ENCODE results near the gene ICAM3. TPM values are rescaled to one million over a fixed set of nuclear protein-coding genes. Genes with fewer than 3 reads are reported as not detected.

ICAM3 gene
- total RNA-seq, 1 donor from 2014 or later: 8.7 TPM

DNA sequence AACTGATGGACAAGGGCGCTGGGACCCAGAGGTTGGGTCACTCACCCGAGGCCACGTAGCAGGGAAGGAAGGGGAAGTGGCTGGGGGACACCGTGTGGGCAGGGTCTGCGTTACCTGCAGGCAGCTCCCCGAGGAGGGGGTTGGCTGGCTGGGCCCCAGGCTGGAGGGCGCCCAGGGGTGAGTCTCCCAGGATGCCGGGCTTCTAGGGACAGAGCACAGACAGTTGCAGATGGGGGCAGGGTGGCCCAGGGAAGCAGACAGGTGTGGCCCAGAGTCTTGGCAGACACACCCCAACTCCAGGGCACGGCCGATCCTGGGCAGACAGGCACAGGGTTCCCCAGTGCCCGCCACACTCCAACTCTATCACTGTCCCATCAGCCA, 18.0 kb downstream of the ICAM3 start:
- no peak for DNase-seq (ENCODE audit: low read depth in 2 of 2)

DNA sequence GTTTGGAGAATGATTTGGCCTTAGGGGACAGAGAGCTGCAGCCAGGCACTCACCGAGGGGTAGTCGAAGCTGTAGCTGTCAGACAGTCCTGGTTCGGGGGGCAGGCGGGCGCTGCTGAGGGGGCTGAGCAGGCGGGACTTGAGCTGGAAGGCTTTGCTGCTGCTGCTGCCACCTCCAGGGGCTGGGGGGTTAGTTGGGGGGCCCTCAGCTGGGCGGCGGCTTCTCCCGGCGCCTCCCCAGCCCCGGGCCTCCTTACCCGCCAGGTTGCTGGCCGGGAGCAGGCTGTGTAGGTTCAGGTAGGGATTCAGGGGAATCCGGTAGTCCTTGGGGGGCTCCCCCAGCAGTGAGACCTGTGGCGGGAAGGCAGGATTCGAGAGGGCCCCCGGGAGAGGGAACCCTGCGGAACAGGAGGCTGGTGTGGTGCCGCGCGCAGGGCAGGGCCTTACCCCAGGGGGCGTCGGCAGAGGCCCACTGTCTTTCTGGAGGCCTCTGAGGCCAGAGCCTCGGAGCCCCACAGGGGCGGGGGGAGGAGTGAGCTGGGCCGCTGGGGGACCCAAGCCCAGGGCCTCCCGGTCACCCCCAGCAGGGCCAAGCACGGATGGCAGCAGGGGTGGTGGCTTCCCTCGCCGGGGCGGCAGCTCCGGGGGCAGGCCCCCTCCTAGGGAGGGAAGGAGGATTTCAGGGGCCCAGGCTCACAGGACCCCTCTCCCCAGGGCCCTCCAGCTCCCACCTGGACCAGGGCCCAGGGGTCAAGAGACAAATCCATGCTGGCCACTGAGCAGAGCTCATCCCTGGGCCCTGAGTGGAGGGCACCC, 18.6 kb downstream of the ICAM3 start:
- no peak for DNase-seq (ENCODE audit: low read depth in 2 of 2)

DNA sequence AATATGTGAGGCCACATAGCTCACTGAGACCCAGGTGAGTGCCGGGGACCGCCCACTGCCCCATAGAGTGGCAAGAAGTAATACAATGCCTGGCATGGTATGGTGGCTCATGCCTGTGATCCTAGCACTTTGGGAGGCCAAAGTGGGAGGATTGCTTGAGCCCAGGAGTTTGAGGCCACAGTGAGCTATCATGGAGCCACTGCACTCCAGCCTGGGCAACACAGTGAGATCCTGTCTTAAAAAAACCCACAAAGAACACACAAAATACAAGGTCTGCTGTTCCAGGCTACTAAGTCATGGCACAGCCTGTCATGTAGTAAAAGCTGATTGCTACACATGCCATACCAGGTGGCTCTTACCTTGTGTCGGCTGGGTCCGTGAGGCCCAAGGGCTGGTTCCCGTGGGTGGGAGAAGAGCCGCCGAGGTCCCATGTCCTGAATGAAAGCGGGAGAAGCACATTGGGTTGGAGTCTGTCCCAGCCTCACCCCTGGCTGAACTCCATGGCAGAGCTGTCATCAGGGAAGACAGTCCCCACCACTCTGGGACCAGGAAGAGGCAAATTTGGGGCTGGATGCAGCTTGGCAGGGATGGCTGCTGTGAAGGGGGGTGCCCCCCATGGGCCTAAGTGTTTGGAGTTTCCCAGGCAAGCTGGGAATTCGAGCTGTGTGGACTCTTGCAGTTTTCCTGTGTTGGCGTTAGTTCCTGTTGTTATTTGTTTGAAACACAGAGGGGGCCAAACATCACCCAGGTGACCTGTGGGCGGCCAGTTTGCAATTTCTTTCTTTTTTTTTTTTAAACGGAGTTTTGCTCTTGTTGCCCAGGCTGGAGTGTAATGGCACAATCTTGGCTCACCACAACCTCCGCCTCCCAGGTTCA, 20.4 kb downstream of the ICAM3 start:
- no peak for DNase-seq (ENCODE audit: low read depth in 2 of 2)

DNA sequence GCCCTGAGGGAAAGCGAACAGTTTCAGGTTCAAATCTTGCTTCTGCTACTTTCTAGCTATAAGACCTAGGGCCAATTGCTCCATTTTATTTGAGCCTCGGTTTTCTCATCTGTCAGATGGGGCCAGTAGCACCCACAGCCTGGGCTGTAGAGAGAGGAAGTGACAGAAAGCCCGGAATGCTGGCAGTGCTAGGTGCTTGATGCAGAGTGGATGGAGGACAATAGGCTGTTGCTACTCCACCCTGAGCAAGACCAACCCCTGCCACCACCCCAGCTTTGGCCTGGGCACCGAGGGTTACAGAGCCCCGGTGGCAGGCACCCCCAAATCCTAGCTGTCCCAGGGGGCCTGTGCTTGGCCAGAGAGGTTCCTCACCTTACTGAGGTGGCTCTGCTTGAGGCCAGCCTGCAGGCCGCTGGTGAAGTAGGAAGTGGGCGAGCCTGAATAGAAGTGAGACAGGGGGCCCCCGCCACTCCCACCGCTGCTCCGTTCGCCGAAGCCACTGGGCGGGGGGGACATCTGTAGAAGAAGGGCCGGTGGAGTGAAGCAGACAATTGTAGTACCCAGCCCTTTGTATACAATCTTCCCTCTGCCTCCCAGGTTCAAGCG, 21.5 kb downstream of the ICAM3 start:
- no peak for DNase-seq (ENCODE audit: low read depth in 2 of 2)

DNA sequence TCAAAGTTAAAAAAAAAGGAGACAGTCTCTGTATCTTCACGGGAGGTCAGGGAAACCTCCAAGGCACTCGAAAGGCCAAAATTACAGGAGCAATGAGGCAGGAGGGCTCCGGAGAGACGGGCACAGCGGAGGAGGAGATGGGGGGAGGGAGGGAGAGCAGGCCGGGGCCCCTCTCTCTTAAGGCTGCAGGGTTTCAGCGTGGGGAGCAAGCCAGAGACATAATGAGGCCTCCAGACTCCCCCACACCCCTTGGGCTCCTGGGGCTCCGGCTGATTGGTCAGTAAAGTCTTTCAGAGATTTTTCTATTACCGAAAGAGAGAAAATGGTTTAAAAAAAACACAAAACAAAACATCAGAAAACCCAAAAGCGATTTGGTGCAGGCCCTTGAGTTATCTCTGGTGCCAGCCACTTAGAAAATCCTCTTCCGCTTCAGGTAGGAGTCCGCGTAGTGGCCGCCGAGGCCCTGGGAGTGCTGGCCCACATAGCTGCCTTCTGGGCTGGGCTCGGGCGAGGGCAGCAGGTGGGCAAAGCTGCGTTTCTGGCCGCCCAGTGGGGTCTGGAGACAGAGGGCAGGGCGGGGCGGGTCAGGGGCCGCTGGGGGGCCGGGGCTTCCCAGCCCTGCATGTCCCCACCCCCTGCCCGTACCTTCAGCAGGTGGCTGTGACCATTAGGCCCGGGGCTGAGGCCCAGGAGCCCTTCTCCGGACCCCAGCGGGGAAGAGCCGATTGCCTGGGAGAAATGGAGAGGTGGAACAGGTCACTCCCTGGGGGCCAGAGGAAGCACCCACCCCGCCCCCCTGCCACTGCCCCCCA, 22.2 kb downstream of the ICAM3 start:
- no peak for DNase-seq (ENCODE audit: low read depth in 2 of 2)

DNA sequence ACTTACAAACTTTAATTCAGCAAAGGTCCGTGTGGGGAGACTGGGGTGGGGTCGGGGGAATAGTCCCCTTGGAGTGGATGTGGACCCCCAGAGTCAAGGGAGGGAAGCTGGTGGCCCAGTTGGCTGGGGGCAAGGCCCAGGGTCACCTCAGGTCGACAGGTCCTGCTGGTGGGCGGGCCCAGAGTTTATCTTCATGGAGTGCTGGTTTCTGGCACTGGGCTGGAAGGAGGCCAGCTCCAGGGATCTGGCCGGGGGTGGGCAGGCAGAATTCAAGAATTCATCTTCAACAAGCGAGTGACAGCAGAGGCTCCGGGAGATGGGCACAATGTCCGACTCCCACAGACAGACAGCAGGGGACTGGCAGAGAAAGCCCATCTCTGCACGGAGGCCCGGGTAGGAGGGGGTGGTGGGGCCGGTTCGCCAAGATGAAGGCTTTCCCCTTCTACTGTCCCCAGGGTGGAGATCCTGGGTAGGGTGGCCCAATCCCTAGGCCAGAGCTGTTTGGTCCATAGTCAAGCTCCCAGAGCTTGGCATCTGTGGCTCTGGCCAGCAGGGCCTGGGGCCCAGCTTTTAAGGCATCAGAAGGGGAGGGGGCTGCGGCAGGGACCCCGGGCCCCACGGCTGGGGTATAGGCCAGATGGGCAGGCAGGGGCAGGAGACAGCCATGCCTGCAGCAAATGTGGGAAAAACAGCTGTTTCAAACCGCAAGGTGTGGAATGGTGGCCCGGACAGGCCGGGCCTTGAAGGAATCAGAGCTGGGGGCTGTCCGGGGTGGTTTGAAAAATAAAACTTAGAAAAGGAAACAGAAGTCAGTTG, 23.0 kb downstream of the ICAM3 start:
- no peak for DNase-seq (ENCODE audit: low read depth in 2 of 2)

DNA sequence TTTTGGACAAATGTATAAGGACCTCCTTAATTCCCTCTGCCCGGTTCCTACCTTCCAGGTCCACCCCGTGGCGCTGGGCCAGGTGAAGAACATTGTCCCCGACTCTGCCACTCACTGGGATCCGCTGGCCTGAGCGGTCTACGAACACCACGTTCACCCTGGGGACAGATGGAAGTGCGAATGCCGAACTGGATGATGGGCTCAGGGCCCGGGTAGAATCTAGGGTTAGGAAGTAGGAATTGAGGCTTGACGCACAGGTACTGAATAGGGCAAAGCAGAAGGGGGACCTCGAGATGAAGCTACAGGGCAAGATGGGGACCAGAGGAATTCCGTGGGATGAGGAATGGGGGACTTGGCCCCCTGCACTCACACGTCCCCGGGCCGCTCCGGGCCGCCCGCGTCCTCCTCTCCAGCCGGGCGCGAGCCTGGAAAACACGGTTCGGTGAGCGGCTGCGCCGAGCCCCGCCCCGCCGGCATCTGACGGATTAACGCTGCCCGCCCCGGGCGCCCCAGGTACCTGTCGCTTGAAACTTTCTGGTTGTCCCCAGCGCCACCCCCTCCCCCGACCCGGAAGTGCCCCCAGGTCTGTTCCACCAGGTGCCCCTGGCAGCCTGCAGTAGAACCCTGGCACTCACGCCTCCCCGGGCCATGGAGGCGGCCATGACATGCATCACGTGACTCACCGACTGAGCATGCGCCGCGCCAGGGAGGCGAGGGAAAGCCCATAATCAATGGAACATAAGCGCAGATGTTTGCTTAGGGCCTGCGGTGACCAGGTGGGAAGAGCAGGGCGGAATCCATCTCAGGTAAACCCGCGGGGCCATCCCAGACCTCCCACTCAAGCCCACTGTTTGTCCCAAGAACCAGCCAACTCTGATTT, 23.8 kb downstream of the ICAM3 start, which contains the start of gene FDX2:
FDX2 (minus strand) TSS at position 681 of the 880 bp plus-strand sequence; CDS start at position 662, 19 bp downstream.
- DNase-seq (ENCODE audit: low read depth in 2 of 2): peak; percentile 76 to 90

DNA sequence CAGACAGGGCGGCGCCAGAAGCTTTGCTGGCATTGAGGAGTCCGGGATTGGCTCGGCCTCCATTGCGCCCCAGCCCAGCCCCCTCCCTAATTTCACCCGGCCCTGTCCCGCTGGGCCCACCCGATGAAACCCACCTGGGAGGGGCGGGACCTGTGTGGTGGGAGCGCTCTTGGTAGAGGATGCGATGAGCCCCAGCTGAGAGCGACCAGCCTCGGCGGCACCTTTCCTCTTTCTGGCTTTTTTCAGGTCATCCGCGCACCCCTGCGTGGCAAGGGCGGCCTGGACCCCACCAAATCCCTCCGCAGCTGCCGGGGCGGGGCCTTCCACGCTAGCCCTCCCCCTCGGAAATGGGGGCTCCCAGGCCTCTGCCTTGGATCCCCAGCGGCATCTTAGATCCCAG, 30.0 kb downstream of the ICAM3 start, which contains the start of gene ZGLP1:
ZGLP1 (minus strand) TSS at position 393 of the 400 bp plus-strand sequence.
- no peak for DNase-seq (ENCODE audit: low read depth in 2 of 2)

DNA sequence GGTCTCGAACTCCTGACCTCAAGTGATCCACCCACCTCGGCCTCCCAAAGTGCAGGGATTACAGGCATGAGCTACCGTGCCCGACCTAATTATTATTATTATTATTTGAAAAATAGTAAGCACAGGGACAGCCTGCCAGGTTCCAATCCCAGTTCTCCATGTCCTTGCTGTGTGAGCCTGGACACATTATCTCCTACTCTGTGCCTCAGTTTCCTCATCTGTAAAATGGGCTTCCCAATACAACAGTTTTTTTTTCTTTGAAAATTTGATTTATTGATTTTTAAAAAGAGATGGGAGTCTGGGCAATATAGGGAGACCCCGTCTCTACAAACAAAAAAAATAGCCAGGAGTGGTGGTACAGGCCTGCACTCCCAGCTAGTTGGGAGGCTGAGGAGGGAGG, 33.1 kb downstream of the ICAM3 start:
- DNase-seq (ENCODE audit: low read depth in 2 of 2): no peak

DNA sequence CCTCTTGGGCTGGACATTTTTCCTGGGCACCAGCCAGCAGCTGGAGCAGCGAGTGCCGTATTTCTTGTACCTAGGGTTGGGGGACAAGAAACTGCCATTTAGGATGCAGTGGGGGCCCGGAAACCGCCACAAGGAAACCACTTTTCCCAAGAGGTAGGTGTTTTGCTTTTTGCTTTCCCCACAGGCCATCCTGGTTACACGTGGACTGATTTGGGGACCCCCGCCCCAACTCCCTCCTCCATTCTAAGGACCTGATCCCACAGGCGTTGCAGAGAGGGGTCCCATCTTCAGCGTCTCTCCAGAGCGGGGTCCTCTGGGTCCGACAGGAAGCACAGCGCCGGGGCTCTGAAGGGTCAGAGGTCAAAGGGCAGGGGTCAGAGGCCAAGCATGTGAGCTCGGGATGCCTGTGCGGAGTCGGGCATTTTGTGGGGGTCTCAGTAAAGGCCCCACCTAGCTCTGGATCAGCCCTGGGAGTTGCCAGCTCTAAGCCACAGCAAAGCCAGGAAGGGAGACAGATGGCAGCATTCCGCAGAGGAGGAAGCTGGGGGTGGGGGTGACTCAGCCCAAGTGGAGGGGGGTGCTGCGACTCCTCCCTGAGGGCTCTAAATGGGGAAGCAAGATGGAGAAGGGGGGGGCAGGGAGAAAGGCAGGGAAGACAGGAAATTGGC, 34.2 kb downstream of the ICAM3 start:
- peak in 1 of 2 donors; percentile 45 for DNase-seq (ENCODE audit: low read depth in 2 of 2)

DNA sequence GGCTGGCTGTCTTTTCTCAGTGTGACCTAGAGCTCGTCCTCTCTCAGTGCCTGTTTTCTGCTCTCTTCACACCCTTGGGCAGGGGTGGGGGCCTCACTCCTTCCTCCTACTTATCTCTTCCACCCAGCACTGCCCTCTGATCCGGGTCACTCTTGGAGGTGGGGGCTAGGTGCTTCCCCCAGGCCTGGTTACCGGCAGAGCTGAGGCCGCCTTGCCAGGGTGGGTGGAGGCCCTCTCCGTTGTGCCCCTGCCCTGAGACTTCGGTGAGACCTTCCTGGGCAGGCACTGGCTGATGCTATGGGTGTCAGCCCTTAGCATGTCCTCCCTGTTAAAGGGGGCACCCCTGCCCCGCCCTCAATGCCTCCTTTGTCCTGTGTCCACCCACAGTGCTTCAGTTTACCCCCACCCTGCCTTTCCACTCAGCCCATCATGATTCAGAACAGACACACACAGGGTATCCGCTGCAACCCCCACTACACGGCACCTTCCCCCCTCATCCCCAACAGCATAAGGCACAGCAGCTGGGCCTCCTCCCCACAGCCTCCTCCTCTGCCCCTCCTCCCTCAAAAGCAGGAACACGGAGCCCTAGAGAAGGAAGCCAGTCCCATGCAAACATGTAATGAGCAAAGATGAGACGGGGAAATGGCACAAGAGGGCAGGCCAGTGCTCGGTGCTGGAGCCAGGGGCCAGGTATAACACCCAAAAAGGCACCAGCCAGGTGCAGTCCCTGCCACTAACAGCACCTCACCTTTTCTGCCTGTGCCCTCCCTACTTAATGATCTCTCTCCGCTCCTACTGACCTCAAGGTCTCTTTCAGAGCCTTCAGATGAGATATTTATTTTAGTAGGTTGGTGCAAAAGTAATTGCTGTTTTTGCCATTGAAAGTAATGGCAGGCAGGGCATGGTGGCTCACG, 39.6 kb downstream of the ICAM3 start:
- DNase-seq (ENCODE audit: low read depth in 2 of 2): no peak

DNA sequence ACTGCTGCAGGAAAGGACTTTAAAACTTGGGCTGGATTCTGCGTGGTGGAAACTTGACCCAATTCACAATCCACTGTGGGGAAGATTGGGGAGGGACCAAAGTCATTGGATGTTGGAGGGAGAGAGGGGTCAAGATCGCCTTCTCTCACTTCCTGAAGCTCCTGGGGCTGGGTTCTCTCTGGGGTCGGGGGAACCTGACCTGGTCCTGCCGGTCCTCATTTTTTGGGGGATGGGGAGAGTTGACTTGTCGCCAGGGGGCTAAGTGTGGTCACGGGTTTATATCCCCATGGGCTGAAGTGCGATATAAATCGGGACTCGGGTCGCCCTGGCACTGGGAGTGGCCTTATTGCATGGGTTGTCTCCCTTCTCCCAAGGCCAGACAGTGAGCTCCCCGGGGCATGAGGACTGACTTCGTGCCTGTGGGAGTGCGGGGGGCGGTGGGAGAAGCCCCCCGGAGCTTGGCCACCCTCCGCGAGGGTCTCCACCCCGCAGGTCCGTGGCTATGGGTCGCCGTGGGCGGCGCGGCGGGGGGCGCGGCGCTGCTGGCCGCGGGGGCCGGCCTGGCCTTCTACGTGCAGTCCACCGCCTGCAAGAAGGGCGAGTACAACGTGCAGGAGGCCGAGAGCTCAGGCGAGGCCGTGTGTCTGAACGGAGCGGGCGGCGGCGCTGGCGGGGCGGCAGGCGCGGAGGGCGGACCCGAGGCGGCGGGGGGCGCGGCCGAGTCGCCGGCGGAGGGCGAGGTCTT, 43.4 kb downstream of the ICAM3 start:
- no peak for DNase-seq (ENCODE audit: low read depth in 2 of 2)

DNA sequence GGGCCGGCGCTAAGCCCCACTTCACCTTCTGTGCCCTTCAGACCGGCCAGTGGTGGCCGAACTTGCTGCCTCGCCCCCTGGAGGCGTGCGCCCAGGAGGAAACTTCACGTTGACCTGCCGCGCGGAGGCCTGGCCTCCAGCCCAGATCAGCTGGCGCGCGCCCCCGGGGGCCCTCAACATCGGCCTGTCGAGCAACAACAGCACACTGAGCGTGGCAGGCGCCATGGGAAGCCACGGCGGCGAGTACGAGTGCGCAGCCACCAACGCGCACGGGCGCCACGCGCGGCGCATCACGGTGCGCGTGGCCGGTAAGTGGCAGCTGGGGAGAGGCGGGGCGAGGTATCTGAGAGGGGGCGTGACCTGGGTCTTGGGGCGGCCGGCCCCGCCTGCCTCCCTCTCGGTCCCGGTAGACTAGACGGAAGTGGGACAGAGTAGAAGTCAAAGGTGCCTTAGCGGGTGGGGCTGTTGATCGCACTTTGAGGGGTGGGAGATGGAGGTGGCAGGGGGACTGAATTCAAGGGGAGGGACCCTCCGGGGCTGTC, 44.0 kb downstream of the ICAM3 start:
- peak in 1 of 2 donors; percentile 63 for DNase-seq (ENCODE audit: low read depth in 2 of 2)

DNA sequence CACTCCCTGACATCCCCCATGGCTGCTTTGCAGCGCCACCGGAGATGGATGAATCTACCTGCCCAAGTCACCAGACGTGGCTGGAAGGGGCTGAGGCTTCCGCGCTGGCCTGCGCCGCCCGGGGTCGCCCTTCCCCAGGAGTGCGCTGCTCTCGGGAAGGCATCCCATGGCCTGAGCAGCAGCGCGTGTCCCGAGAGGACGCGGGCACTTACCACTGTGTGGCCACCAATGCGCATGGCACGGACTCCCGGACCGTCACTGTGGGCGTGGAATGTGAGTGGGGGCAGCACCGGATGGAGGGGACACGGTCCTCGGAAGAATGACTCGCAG, 45.1 kb downstream of the ICAM3 start:
- DNase-seq (ENCODE audit: low read depth in 2 of 2): peak in 1 of 2 donors; percentile 32

DNA sequence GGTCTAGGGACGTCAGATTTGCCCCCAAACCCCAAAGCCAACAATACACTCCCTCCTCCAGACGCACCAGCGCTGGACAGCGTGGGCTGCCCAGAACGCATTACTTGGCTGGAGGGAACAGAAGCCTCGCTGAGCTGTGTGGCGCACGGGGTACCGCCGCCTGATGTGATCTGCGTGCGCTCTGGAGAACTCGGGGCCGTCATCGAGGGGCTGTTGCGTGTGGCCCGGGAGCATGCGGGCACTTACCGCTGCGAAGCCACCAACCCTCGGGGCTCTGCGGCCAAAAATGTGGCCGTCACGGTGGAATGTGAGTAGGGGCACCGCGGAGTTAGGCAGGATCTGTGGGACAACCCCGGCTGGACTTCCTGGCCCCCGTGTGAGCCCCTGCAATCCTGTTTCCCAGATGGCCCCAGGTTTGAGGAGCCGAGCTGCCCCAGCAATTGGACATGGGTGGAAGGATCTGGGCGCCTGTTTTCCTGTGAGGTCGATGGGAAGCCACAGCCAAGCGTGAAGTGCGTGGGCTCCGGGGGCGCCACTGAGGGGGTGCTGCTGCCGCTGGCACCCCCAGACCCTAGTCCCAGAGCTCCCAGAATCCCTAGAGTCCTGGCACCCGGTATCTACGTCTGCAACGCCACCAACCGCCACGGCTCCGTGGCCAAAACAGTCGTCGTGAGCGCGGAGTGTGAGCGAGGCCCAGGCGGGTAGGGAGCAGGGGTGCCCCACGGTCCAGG, 45.6 kb downstream of the ICAM3 start:
- no peak for DNase-seq (ENCODE audit: low read depth in 2 of 2)

Measured in lung microvascular endothelial cell (primary cell).